Measurements from ENCODE around the gene NR2F2. TPM values are rescaled to one million over a fixed set of nuclear protein-coding genes. Genes with fewer than 3 reads are reported as not detected.

Gene NR2F2
- total RNA-seq, 1 donor from 2014 or later: 39.8 TPM

DNA sequence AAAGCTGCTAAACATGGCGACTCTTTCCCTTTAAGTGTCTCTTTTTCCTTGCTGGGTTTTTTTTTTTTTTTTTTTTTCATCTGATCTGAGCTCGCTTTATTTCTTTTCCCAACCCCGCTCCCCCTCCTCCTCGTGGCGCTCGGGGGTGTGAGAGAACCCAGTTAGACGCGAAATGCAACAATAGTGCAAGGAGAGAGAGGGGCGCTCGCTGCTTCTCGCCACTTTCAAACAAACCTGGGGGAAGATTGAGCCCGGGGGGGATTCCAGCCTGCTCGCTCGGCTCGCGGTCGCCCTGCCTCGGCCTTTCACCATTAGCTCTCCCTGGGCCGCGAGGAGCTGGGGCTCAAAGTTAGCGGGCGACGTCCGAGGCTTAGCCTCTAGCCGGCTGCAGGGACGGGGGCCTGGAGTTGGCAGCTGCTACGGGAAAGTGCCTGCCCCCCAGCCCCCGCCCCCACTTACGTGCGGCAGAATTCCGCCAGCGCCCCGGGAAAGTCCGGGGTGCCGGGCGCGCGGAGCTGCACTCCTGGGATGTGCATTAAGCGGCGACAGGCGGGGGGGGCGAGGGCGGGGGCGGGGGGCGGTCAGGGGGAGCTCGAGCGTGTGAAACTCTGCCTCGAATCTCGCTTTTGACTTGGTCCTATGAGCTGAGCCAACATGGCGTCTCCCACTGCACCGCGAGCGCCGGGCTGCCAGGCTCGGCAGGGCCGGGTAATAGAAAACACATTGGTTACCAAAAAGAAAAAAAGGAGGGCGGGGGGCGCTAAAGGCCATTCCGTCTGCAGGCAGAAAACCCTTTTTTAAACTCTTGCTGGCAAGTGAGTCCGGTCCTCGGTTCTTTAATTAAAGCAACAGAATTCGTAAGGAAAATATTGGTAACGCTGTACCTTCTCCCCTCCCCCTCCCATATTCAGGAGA lies 10.4 kb downstream of the NR2F2 start:
- peak overlapping the region; percentile 67 to 85 for H3K4me3 ChIP-seq
- H3K27ac ChIP-seq: peak overlapping the region; percentile 99
- TF ChIP-seq, protein P1, sequence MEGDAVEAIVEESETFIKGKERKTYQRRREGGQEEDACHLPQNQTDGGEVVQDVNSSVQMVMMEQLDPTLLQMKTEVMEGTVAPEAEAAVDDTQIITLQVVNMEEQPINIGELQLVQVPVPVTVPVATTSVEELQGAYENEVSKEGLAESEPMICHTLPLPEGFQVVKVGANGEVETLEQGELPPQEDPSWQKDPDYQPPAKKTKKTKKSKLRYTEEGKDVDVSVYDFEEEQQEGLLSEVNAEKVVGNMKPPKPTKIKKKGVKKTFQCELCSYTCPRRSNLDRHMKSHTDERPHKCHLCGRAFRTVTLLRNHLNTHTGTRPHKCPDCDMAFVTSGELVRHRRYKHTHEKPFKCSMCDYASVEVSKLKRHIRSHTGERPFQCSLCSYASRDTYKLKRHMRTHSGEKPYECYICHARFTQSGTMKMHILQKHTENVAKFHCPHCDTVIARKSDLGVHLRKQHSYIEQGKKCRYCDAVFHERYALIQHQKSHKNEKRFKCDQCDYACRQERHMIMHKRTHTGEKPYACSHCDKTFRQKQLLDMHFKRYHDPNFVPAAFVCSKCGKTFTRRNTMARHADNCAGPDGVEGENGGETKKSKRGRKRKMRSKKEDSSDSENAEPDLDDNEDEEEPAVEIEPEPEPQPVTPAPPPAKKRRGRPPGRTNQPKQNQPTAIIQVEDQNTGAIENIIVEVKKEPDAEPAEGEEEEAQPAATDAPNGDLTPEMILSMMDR (IDR thresholded peaks at IDR 0.05): no peak
- TF ChIP-seq POLR2A (IDR thresholded peaks at IDR 0.05) (no peak), POLR2AphosphoS5 (IDR thresholded peaks at IDR 0.05; ENCODE audit: insufficient read depth in 1 of 2, low read depth in 1 of 2) (no peak)
- DNase-seq (ENCODE audit: extremely low spot score in 2 of 2): peak; percentile 67 to 82
- intact Hi-C loops (cut with DNase I): loop anchor here (1.0 to 5.0 kb wide), 4 partner anchors 10 to 1669 kb away; no protein-coding TSS in a partner anchor
- peaks cover 21% of the 10 kb centered on the region for H3K4me1 ChIP-seq
- peaks cover 0 to 7% of the 10 kb centered on the region in 2 donors for H3K36me3 ChIP-seq
- no peaks in the 10 kb centered on the region for H3K27me3 ChIP-seq
- no peaks in the 10 kb centered on the region for H3K9me3 ChIP-seq

- no peaks in the 10 kb centered on the region for H3K36me3 ChIP-seq
- H3K4me3 ChIP-seq: peak overlapping the region; percentile 67 to 85
- H3K27ac ChIP-seq: peak overlapping the region; percentile 99
- TF ChIP-seq POLR2AphosphoS5 (IDR thresholded peaks at IDR 0.05; ENCODE audit: insufficient read depth in 1 of 2, low read depth in 1 of 2): peak; percentile 11 to 24
- no peak for TF ChIP-seq POLR2A (IDR thresholded peaks at IDR 0.05)
- peak; percentile 77 to 84 for DNase-seq (ENCODE audit: extremely low spot score in 2 of 2)
- H3K9me3 ChIP-seq: no peaks in the 10 kb centered on the region
- H3K27me3 ChIP-seq: no peaks in the 10 kb centered on the region
- peaks cover 23% of the 10 kb centered on the region for H3K4me1 ChIP-seq
- intact Hi-C loops (cut with DNase I): loop anchor here (5.0 kb wide), 3 partner anchors 734 to 1669 kb away; no protein-coding TSS in a partner anchor
Observed at GRCh38 chr15:96341513-96342405, 11.3 kb downstream of the NR2F2 start.

- H3K27ac ChIP-seq: peak overlapping the region; percentile 99
- H3K27me3 ChIP-seq: no peaks in the 10 kb centered on the region
- TF ChIP-seq POLR2AphosphoS5 (IDR thresholded peaks at IDR 0.05; ENCODE audit: insufficient read depth in 1 of 2, low read depth in 1 of 2) (no peak), POLR2A (IDR thresholded peaks at IDR 0.05) (no peak)
- TF ChIP-seq, protein P1 (IDR thresholded peaks at IDR 0.05): no peak
- H3K4me1 ChIP-seq: peaks cover 30% of the 10 kb centered on the region
- H3K36me3 ChIP-seq: no peaks in the 10 kb centered on the region
- no peaks in the 10 kb centered on the region for H3K9me3 ChIP-seq
- peak in 1 of 2 donors; percentile 80 for DNase-seq (ENCODE audit: extremely low spot score in 2 of 2)
- intact Hi-C loops (cut with DNase I): loop anchor here (5.0 kb wide), 3 partner anchors 735 to 1670 kb away; no protein-coding TSS in a partner anchor
- peak overlapping the region; percentile 67 to 85 for H3K4me3 ChIP-seq
Observed at GRCh38 chr15:96342406-96343112, 12.1 kb downstream of the NR2F2 start.

- intact Hi-C loops (cut with DNase I): loop anchor here (5.0 kb wide), 3 partner anchors 736 to 1671 kb away; no protein-coding TSS in a partner anchor
- Histone ChIP-seq H3K27ac (peak overlapping the region; percentile 99), H3K4me1 (peaks cover 37% of the 10 kb centered on the region), H3K27me3 (no peaks in the 10 kb centered on the region), H3K36me3 (no peaks in the 10 kb centered on the region), H3K9me3 (no peaks in the 10 kb centered on the region), H3K4me3 (peak overlapping the region; percentile 67 to 85)
- peak in 1 of 2 donors; percentile 79 for DNase-seq (ENCODE audit: extremely low spot score in 2 of 2)
- TF ChIP-seq POLR2A (IDR thresholded peaks at IDR 0.05): no peak
- TF ChIP-seq POLR2AphosphoS5 (IDR thresholded peaks at IDR 0.05; ENCODE audit: insufficient read depth in 1 of 2, low read depth in 1 of 2): peak in 1 of 2 donors; percentile 30
- TF ChIP-seq, protein P1 (IDR thresholded peaks at IDR 0.05): no peak
Observed at GRCh38 chr15:96343113-96344059, 12.9 kb downstream of the NR2F2 start.

Measured in vagina (tissue), 2 donors.